Upper lobe of left lung (tissue), 4 donors: ENCODE results near the gene ELK4.

ENCODE experiments used
- CTCF ChIP-seq, 6 experiments: fragments of 450-650 bp in 4 of 6; fragments of 200-600 bp in 2 of 6; sonication (generic) in 2 of 6; IDR thresholded peaks; one replicate each; pipeline ENCODE4 v1.5.1; 2016 to 2019; ENCODE audit warnings: antibody characterized with exemption in 6 of 6
- EP300 ChIP-seq, 4 donors: sonication (generic); formaldehyde crosslinking; IDR thresholded peaks; one replicate each; pipeline ENCODE4 v1.5.1; 2017; ENCODE audit warnings: antibody characterized with exemption in 4 of 4, control low read depth in 2 of 4

- TF ChIP-seq EP300 (IDR thresholded peaks at IDR 0.05) = no peak
- TF ChIP-seq CTCF (IDR thresholded peaks at IDR 0.05) = no peak
Observed at GRCh38 chr1:205582471-205583291, 49.1 kb downstream of the ELK4 start.
